H1 (cell line): ENCODE results near the gene HSPBP1. TPM values are rescaled to one million over a fixed set of nuclear protein-coding genes. Genes with fewer than 3 reads are reported as not detected.

Experiments used
- ASH2L ChIP-seq: fragments of 200-600, 300-600 bp; sonication (generic); IDR thresholded peaks from one replicate; pipeline ENCODE4 v1.7.1; 2017; ENCODE audit warnings: low read length
- CBX8 ChIP-seq: fragments of 300-800, 300-1000 bp; sonication (generic); IDR thresholded peaks from 2 replicates; pipeline ENCODE4 v1.7.1; 2016; ENCODE audit warnings: low read depth, low read length, borderline replicate concordance
- KDM1A ChIP-seq: fragments of 200-600, 300-600 bp; sonication (generic); IDR thresholded peaks from 2 replicates; pipeline ENCODE4 v1.7.1; 2016; ENCODE audit warnings: mild to moderate bottlenecking, low read length, borderline replicate concordance
- NANOG ChIP-seq: IDR thresholded peaks from 2 replicates; pipeline ENCODE4 v1.6.1; 2011; ENCODE audit warnings: low read length, low read depth, mild to moderate bottlenecking, inconsistent platforms; ENCODE audit not compliant: insufficient read depth, poor library complexity, severe bottlenecking
- RXRA ChIP-seq: IDR thresholded peaks from 2 replicates; pipeline ENCODE4 v1.6.1; 2011; ENCODE audit warnings: low read depth, mild to moderate bottlenecking, low read length, moderate library complexity; ENCODE audit not compliant: insufficient read depth
- SAP30 ChIP-seq: fragments of 300-600 bp; sonication (generic); IDR thresholded peaks from 2 replicates; pipeline ENCODE4 v1.7.1; 2012; ENCODE audit warnings: low read length, moderate library complexity, mild to moderate bottlenecking, inconsistent platforms; ENCODE audit not compliant: insufficient read depth, insufficient replicate concordance
- SP2 ChIP-seq: IDR thresholded peaks from 2 replicates; pipeline ENCODE4 v1.6.1; 2012; ENCODE audit warnings: mild to moderate bottlenecking, low read length, inconsistent platforms
- SP4 ChIP-seq: IDR thresholded peaks from 2 replicates; pipeline ENCODE4 v1.6.1; 2012; ENCODE audit warnings: low read length, inconsistent platforms
- TAF1 ChIP-seq: IDR thresholded peaks from 2 replicates; pipeline ENCODE4 v1.6.1; 2011; ENCODE audit warnings: mild to moderate bottlenecking, low read depth, low read length
- TCF12 ChIP-seq: IDR thresholded peaks from 2 replicates; pipeline ENCODE4 v1.6.1; 2011; ENCODE audit warnings: low read depth, mild to moderate bottlenecking, low read length
- polyA plus RNA-seq, 7 experiments: library from polyadenylated mRNA; depleted of rRNA in 3 of 7; stranded (reverse) in 5 of 7; unstranded in 2 of 7; fragments of >200 nt in 5 of 7; fragments of 200-250 nt in 2 of 7; gene quantifications; 1 replicate in 5 of 7; 2 replicates in 1 of 7; 4 replicates in 1 of 7; pipeline versions ENCODE4 v1.2.1 to v1.2.3, GENCODE V29; 2011 to 2013; ENCODE audit warnings: missing spikeins in 2 of 7, mixed read lengths in 2 of 7
- total RNA-seq: library from RNA; stranded (reverse); fragmentation: NEBNext Ultra II Directional; extraction: Animal tissue kit (Norgen Biotek cat#: 25700); gene quantifications from 2 replicates; pipeline ENCODE4 v1.2.1, GENCODE V29; 2021

The HSPBP1 gene
- total and polyA plus RNA-seq, 2 of the 8 experiments (the other 6 are each of a cell fraction or from before 2014, with no cell fraction given) = 63.4 to 100 TPM

- no peak for TF ChIP-seq NANOG
- no peak for TF ChIP-seq SP2
- no peak for TF ChIP-seq RXRA
- TF ChIP-seq SP4 = no peak
- TF ChIP-seq ASH2L = no peak
- no peak for TF ChIP-seq SAP30
- TF ChIP-seq TAF1 = no peak
- no peak for TF ChIP-seq TCF12
- no peak for TF ChIP-seq KDM1A
- TF ChIP-seq CBX8 = no peak
Measured at GRCh38 chr19:55256562-55257460, 23.1 kb downstream of the HSPBP1 start (continued).
